MG63 (cell line): ENCODE measurements around the gene SLC40A1. TPM values are rescaled to one million over a fixed set of nuclear protein-coding genes. Genes with fewer than 3 reads are reported as not detected.
"Not testable (repeated sequence)": the region's sequence is repeated elsewhere in the genome, so short reads cannot be mapped to it uniquely, and the experiment has no call there.

Experiments
- DNase-seq: peaks from one replicate; pipeline ENCODE4 v3.0.0-alpha.2; 2020
- H3K27me3 ChIP-seq: fragments of 250-450 bp; sonication (Bioruptor Pico); 2 replicates; pipeline ENCODE4 v1.5.1; 2020; ENCODE audit warnings: mild to moderate bottlenecking, moderate library complexity
- H3K36me3 ChIP-seq: fragments of 250-450 bp; sonication (Bioruptor Pico); 2 replicates; pipeline ENCODE4 v1.5.1; 2020; ENCODE audit warnings: mild to moderate bottlenecking, moderate library complexity
- H3K4me3 ChIP-seq: fragments of 250-450 bp; sonication (Bioruptor Pico); 2 replicates; pipeline ENCODE4 v1.5.1; 2020; ENCODE audit warnings: mild to moderate bottlenecking, moderate library complexity
- H3K9me3 ChIP-seq: fragments of 250-450 bp; sonication (Bioruptor Pico); 2 replicates; pipeline ENCODE4 v1.5.1; 2020; ENCODE audit warnings: mild to moderate bottlenecking, moderate library complexity
- total RNA-seq: library from RNA; depleted of rRNA; stranded (reverse); fragments of >200 nt; shearing (Covaris generic); gene quantifications from 2 replicates; pipeline ENCODE4 v1.2.3, GENCODE V29; 2014; ENCODE audit warnings: low replicate concordance

Gene SLC40A1
- total RNA-seq, 1 experiment from 2014 or later = 0.13 TPM

- Histone ChIP-seq H3K27me3 (no peaks in the 10 kb centered on the region), H3K4me3 (no peak overlapping the region), H3K9me3 (no peaks in the 10 kb centered on the region), H3K36me3 (no peaks in the 10 kb centered on the region)
- DNase-seq = no peak
Observed at GRCh38 chr2:189609423-189609816, 28.8 kb upstream of the SLC40A1 start.

- Histone ChIP-seq H3K27me3 (no peaks in the 10 kb centered on the region), H3K36me3 (no peaks in the 10 kb centered on the region), H3K9me3 (no peaks in the 10 kb centered on the region), H3K4me3 (no peak overlapping the region)
- DNase-seq = no peak
Observed at GRCh38 chr2:189608795-189609422, 28.3 kb upstream of the SLC40A1 start.

GRCh38 chr2:189608170-189608569 is 27.6 kb upstream of the SLC40A1 start:
- no peak for DNase-seq
- Histone ChIP-seq H3K4me3 (no peak overlapping the region), H3K9me3 (no peaks in the 10 kb centered on the region), H3K27me3 (no peaks in the 10 kb centered on the region), H3K36me3 (no peaks in the 10 kb centered on the region)

- no peak for DNase-seq
- no peaks in the 10 kb centered on the region for H3K27me3 ChIP-seq
- no peaks in the 10 kb centered on the region for H3K9me3 ChIP-seq
- H3K36me3 ChIP-seq = no peaks in the 10 kb centered on the region
- H3K4me3 ChIP-seq = no peak overlapping the region
Observed at GRCh38 chr2:189602233-189602632, 21.6 kb upstream of the SLC40A1 start.

GRCh38 chr2:189601652-189602051 is 21.1 kb upstream of the SLC40A1 start:
- H3K9me3 ChIP-seq, H3K27me3 ChIP-seq, H3K36me3 ChIP-seq, DNase-seq, H3K4me3 ChIP-seq: not testable (repeated sequence)

- Histone ChIP-seq H3K9me3 (no peaks in the 10 kb centered on the region), H3K4me3 (no peak overlapping the region)
- DNase-seq = no peak
Observed at GRCh38 chr2:189601043-189601442, 20.5 kb upstream of the SLC40A1 start.

GRCh38 chr2:189599245-189599644 is 18.7 kb upstream of the SLC40A1 start:
- no peak for DNase-seq
- no peaks in the 10 kb centered on the region for H3K27me3 ChIP-seq

More at GRCh38 chr2:189601043-189601442, 20.5 kb upstream of the SLC40A1 start:
- Histone ChIP-seq H3K36me3 (no peaks in the 10 kb centered on the region), H3K27me3 (no peaks in the 10 kb centered on the region)

GRCh38 chr2:189595417-189595816 is 14.8 kb upstream of the SLC40A1 start:
- no peak overlapping the region for H3K4me3 ChIP-seq
- no peak for DNase-seq
- H3K27me3 ChIP-seq = no peaks in the 10 kb centered on the region
- no peaks in the 10 kb centered on the region for H3K36me3 ChIP-seq
- H3K9me3 ChIP-seq = no peaks in the 10 kb centered on the region

More at GRCh38 chr2:189599245-189599644, 18.7 kb upstream of the SLC40A1 start:
- Histone ChIP-seq H3K36me3 (no peaks in the 10 kb centered on the region), H3K9me3 (no peaks in the 10 kb centered on the region), H3K4me3 (no peak overlapping the region)

- H3K9me3 ChIP-seq = no peaks in the 10 kb centered on the region
- DNase-seq = no peak
- H3K4me3 ChIP-seq = no peak overlapping the region
- H3K36me3 ChIP-seq = no peaks in the 10 kb centered on the region
- no peaks in the 10 kb centered on the region for H3K27me3 ChIP-seq
Observed at GRCh38 chr2:189594305-189594704, 13.7 kb upstream of the SLC40A1 start.

- no peak for DNase-seq
- Histone ChIP-seq H3K27me3 (no peaks in the 10 kb centered on the region), H3K36me3 (no peaks in the 10 kb centered on the region), H3K4me3 (no peak overlapping the region), H3K9me3 (no peaks in the 10 kb centered on the region)
Observed at GRCh38 chr2:189593115-189593514, 12.5 kb upstream of the SLC40A1 start.

GRCh38 chr2:189592353-189592984 is 11.9 kb upstream of the SLC40A1 start:
- Histone ChIP-seq H3K9me3 (no peaks in the 10 kb centered on the region), H3K36me3 (no peaks in the 10 kb centered on the region)
- no peak for DNase-seq

GRCh38 chr2:189587780-189588179 is 7.2 kb upstream of the SLC40A1 start:
- Histone ChIP-seq H3K4me3 (no peak overlapping the region), H3K36me3 (no peaks in the 10 kb centered on the region), H3K9me3 (no peaks in the 10 kb centered on the region), H3K27me3 (peaks cover 12% of the 10 kb centered on the region)
- DNase-seq = no peak

More at GRCh38 chr2:189592353-189592984, 11.9 kb upstream of the SLC40A1 start:
- H3K4me3 ChIP-seq = no peak overlapping the region
- H3K27me3 ChIP-seq = no peaks in the 10 kb centered on the region

- Histone ChIP-seq H3K36me3 (no peaks in the 10 kb centered on the region), H3K9me3 (no peaks in the 10 kb centered on the region), H3K4me3 (no peak overlapping the region), H3K27me3 (peaks cover 32% of the 10 kb centered on the region)
- DNase-seq = no peak
Observed at GRCh38 chr2:189585226-189585756, 4.7 kb upstream of the SLC40A1 start.

GRCh38 chr2:189584686-189585085 is 4.1 kb upstream of the SLC40A1 start:
- no peak for DNase-seq
- H3K36me3 ChIP-seq = no peaks in the 10 kb centered on the region
- peaks cover 37% of the 10 kb centered on the region for H3K27me3 ChIP-seq
- H3K4me3 ChIP-seq = no peak overlapping the region
- H3K9me3 ChIP-seq = no peaks in the 10 kb centered on the region

- DNase-seq = no peak
- H3K36me3 ChIP-seq = no peaks in the 10 kb centered on the region
- no peaks in the 10 kb centered on the region for H3K9me3 ChIP-seq
- H3K27me3 ChIP-seq = peaks cover 45% of the 10 kb centered on the region
- no peak overlapping the region for H3K4me3 ChIP-seq
Observed at GRCh38 chr2:189583227-189584198, 2.9 kb upstream of the SLC40A1 start.

GRCh38 chr2:189582809-189583192 is 2.2 kb upstream of the SLC40A1 start:
- no peak for DNase-seq
- no peaks in the 10 kb centered on the region for H3K36me3 ChIP-seq
- no peaks in the 10 kb centered on the region for H3K9me3 ChIP-seq
- H3K27me3 ChIP-seq = peaks cover 45% of the 10 kb centered on the region
- H3K4me3 ChIP-seq = no peak overlapping the region
